ENCODE data around the gene CACNB2. TPM values are rescaled to one million over a fixed set of nuclear protein-coding genes. Genes with fewer than 3 reads are reported as not detected.
A peak's percentile ranks its signal among the peaks of the same experiment; 100 is the strongest.
"Not testable (repeated sequence)": the region's sequence is repeated elsewhere in the genome, so short reads cannot be mapped to it uniquely, and the experiment has no call there.

Gene CACNB2
- total RNA-seq, 1 donor from 2014 or later, result 13.1 TPM

GRCh38 chr10:18582803-18583202, 442.6 kb downstream of the CACNB2 start:
- H3K9me3 Mint-ChIP-seq, result peaks cover 24% of the 10 kb centered on the region
- peaks cover 14% of the 10 kb centered on the region for H3K4me1 Mint-ChIP-seq
- no peak for TF ChIP-seq CTCF (IDR thresholded peaks at IDR 0.05; ENCODE audit: unreplicated experiment)
- DNase-seq (ENCODE audit: low spot score in 2 of 2, unreplicated experiment in 2 of 2), result no peak
- peak overlapping the region; percentile 14 for H3K27ac Mint-ChIP-seq
- H3K36me3 Mint-ChIP-seq, result peaks cover 75% of the 10 kb centered on the region
- no peak overlapping the region for H3K4me3 Mint-ChIP-seq
- no peaks in the 10 kb centered on the region for H3K27me3 Mint-ChIP-seq (ENCODE audit: low read depth)

- no peak overlapping the region for H3K27ac Mint-ChIP-seq
These were observed 443.5 kb downstream of the CACNB2 start for GRCh38 chr10:18583575-18584270.

GRCh38 chr10:18586637-18587036, 446.4 kb downstream of the CACNB2 start:
- H3K27me3 Mint-ChIP-seq (ENCODE audit: low read depth); H3K4me3 Mint-ChIP-seq; H3K27ac Mint-ChIP-seq; DNase-seq (ENCODE audit: low spot score in 2 of 2, unreplicated experiment in 2 of 2): not testable (repeated sequence)
- Mint-ChIP-seq H3K4me1 (peaks cover 14% of the 10 kb centered on the region), H3K9me3 (peaks cover 34% of the 10 kb centered on the region), H3K36me3 (peaks cover 74% of the 10 kb centered on the region)

More at GRCh38 chr10:18583575-18584270, 443.5 kb downstream of the CACNB2 start:
- Mint-ChIP-seq H3K36me3 (peaks cover 72% of the 10 kb centered on the region), H3K27me3 (ENCODE audit: low read depth) (no peaks in the 10 kb centered on the region), H3K4me3 (no peak overlapping the region), H3K4me1 (peaks cover 14% of the 10 kb centered on the region), H3K9me3 (peaks cover 19% of the 10 kb centered on the region)
- no peak for DNase-seq (ENCODE audit: low spot score in 2 of 2, unreplicated experiment in 2 of 2)
- TF ChIP-seq CTCF (IDR thresholded peaks at IDR 0.05; ENCODE audit: unreplicated experiment), result peak; percentile 42

GRCh38 chr10:18591141-18591540, 450.9 kb downstream of the CACNB2 start:
- Mint-ChIP-seq H3K9me3 (peaks cover 16% of the 10 kb centered on the region), H3K36me3 (peaks cover 63% of the 10 kb centered on the region)
- H3K27me3 Mint-ChIP-seq (ENCODE audit: low read depth); DNase-seq (ENCODE audit: low spot score in 2 of 2, unreplicated experiment in 2 of 2); H3K4me3 Mint-ChIP-seq; H3K4me1 Mint-ChIP-seq; H3K27ac Mint-ChIP-seq: not testable (repeated sequence)

Other genes with a start within 250 kb of the CACNB2 start
- not detected in 3 replicates for gene SLC39A12, start 188.5 kb upstream of the CACNB2 start, total RNA-seq

All from mesothelial cell of epicardium (in vitro differentiated cells).